AG10803 (cell line): ENCODE results near the gene GNAT2.

Experiments
- DNase-seq: peaks from one replicate; pipeline ENCODE4 v3.0.0; 2010; ENCODE audit warnings: low read depth
- H3K4me3 ChIP-seq: 2 replicates; pipeline ENCODE4 v1.5.1; 2011; ENCODE audit warnings: mild to moderate bottlenecking, low read length, control low read depth
- TF ChIP-seq, protein P1 (sequence below): conservative IDR thresholded peaks from 2 replicates; pipeline ENCODE4 v1.5.1; 2011; ENCODE audit warnings: mild to moderate bottlenecking, low read length, control low read depth, inconsistent platforms

GNAT2 gene

GRCh38 chr1:109556563-109556962 is 62.9 kb downstream of the GNAT2 start:
- TF ChIP-seq, protein P1, sequence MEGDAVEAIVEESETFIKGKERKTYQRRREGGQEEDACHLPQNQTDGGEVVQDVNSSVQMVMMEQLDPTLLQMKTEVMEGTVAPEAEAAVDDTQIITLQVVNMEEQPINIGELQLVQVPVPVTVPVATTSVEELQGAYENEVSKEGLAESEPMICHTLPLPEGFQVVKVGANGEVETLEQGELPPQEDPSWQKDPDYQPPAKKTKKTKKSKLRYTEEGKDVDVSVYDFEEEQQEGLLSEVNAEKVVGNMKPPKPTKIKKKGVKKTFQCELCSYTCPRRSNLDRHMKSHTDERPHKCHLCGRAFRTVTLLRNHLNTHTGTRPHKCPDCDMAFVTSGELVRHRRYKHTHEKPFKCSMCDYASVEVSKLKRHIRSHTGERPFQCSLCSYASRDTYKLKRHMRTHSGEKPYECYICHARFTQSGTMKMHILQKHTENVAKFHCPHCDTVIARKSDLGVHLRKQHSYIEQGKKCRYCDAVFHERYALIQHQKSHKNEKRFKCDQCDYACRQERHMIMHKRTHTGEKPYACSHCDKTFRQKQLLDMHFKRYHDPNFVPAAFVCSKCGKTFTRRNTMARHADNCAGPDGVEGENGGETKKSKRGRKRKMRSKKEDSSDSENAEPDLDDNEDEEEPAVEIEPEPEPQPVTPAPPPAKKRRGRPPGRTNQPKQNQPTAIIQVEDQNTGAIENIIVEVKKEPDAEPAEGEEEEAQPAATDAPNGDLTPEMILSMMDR, result no peak
- no peak overlapping the region for H3K4me3 ChIP-seq
- DNase-seq, result peak; percentile 18
